Muscle of leg (tissue), 11 donors: ENCODE data around the gene IGSF8. TPM values are rescaled to one million over a fixed set of nuclear protein-coding genes. Genes with fewer than 3 reads are reported as not detected.

Source experiments
- DNase-seq: peaks from one replicate; pipeline ENCODE4 v3.0.0; 2013
- H3K27ac ChIP-seq: one replicate; pipeline ENCODE4 v1.5.1; 2013; ENCODE audit warnings: mild to moderate bottlenecking, low read length, control low read depth
- H3K27me3 ChIP-seq: one replicate; pipeline ENCODE4 v1.6.1; 2013; ENCODE audit warnings: low read length; ENCODE audit not compliant: control insufficient read depth, insufficient read depth
- H3K36me3 ChIP-seq: one replicate; pipeline ENCODE4 v1.6.1; 2013; ENCODE audit warnings: low read length; ENCODE audit not compliant: control insufficient read depth, insufficient read depth
- H3K4me1 ChIP-seq: one replicate; pipeline ENCODE4 v1.6.1; 2013; ENCODE audit warnings: low read length; ENCODE audit not compliant: control insufficient read depth, insufficient read depth
- H3K4me3 ChIP-seq: one replicate; pipeline ENCODE4 v1.5.1; 2013; ENCODE audit warnings: low read length, control low read depth
- H3K9me3 ChIP-seq: replicated peaks from 2 replicates; pipeline ENCODE4 v1.6.1; 2013; ENCODE audit warnings: low read depth, low read length; ENCODE audit not compliant: control insufficient read depth
- WGBS: methylation state at CpG from one replicate; pipeline ENCODE4 v1.1.5; 2013; ENCODE audit warnings: missing lambda C conversion rate; ENCODE audit not compliant: insufficient coverage; 5-methylcytosine and 5-hydroxymethylcytosine counted together
- polyA plus RNA-seq, 8 donors: library from polyadenylated mRNA; unstranded; fragments of 120-200 nt; gene quantifications; one replicate each; pipeline versions ENCODE4 v1.2.1 to v1.2.3, GENCODE V29; 2013; ENCODE audit warnings: inconsistent platforms in 1 of 8, low replicate concordance in 1 of 8; ENCODE audit not compliant: insufficient read length in 8 of 8, insufficient read depth in 1 of 8
- total RNA-seq: library from RNA; stranded (reverse); fragments of 120-200 nt; gene quantifications from one replicate; pipeline ENCODE4 v1.2.4, GENCODE V29; 2013

The IGSF8 gene
- total and polyA plus RNA-seq, 9 donors = 15.4 to 26.2 (median 21.1) TPM

- Histone ChIP-seq H3K36me3 (no peaks in the 10 kb centered on the region), H3K27me3 (peaks cover 27% of the 10 kb centered on the region), H3K4me1 (peaks cover 17% of the 10 kb centered on the region), H3K4me3 (peak overlapping the region; percentile 65), H3K9me3 (no peaks in the 10 kb centered on the region), H3K27ac (no peak overlapping the region)
- WGBS = under 1% methylated on average over 36 of the region's 46 CpGs
- peak; percentile 89 for DNase-seq
These were observed 27.9 kb downstream of the IGSF8 start for GRCh38 chr1:160070243-160071163.

- H3K4me1 ChIP-seq = peaks cover 17% of the 10 kb centered on the region
These were observed 28.8 kb downstream of the IGSF8 start, which contains the start of gene KCNJ10 for GRCh38 chr1:160069460-160070231. Gene KCNJ10 (minus strand): TSS chr1:160070160. CDS start chr1:160042532, 27,628 bp downstream.

GRCh38 chr1:160068225-160068624, 30.2 kb downstream of the IGSF8 start:
- DNase-seq = no peak
- Histone ChIP-seq H3K27me3 (peaks cover 27% of the 10 kb centered on the region), H3K4me1 (peaks cover 17% of the 10 kb centered on the region), H3K4me3 (no peak overlapping the region), H3K36me3 (no peaks in the 10 kb centered on the region), H3K27ac (no peak overlapping the region), H3K9me3 (no peaks in the 10 kb centered on the region)
- WGBS = 43% methylated on average over 2 of the region's 5 CpGs

More at GRCh38 chr1:160069460-160070231, 28.8 kb downstream of the IGSF8 start, which contains the start of gene KCNJ10:
- no peak for DNase-seq
- H3K27me3 ChIP-seq = peaks cover 27% of the 10 kb centered on the region
- H3K27ac ChIP-seq = no peak within 1 kb of the TSS
- WGBS = 9% methylated on average over 32 of the region's 32 CpGs
- H3K9me3 ChIP-seq = no peaks in the 10 kb centered on the region
- no peaks in the 10 kb centered on the region for H3K36me3 ChIP-seq
- peak within 1 kb of the TSS; percentile 65 for H3K4me3 ChIP-seq

- H3K27ac ChIP-seq = no peak overlapping the region
- peak; percentile 52 for DNase-seq
- H3K27me3 ChIP-seq = peaks cover 32% of the 10 kb centered on the region
- H3K4me1 ChIP-seq = peaks cover 18% of the 10 kb centered on the region
- H3K36me3 ChIP-seq = no peaks in the 10 kb centered on the region
- no peak overlapping the region for H3K4me3 ChIP-seq
- 86% methylated on average over 1 of the region's 6 CpGs for WGBS
- H3K9me3 ChIP-seq = no peaks in the 10 kb centered on the region
These were observed 31.3 kb downstream of the IGSF8 start for GRCh38 chr1:160066829-160067745.

GRCh38 chr1:160064746-160065145, 33.7 kb downstream of the IGSF8 start:
- no peak overlapping the region for H3K4me3 ChIP-seq
- WGBS = no CpG with 5 or more reads among the region's 3 CpGs
- no peaks in the 10 kb centered on the region for H3K9me3 ChIP-seq
- H3K4me1 ChIP-seq = peaks cover 12% of the 10 kb centered on the region
- DNase-seq = no peak
- peaks cover 21% of the 10 kb centered on the region for H3K27me3 ChIP-seq
- H3K36me3 ChIP-seq = no peaks in the 10 kb centered on the region
- H3K27ac ChIP-seq = no peak overlapping the region

GRCh38 chr1:160064164-160064563, 34.3 kb downstream of the IGSF8 start:
- no peak for DNase-seq
- no CpG with 5 or more reads among the region's 3 CpGs for WGBS
- H3K4me3 ChIP-seq = no peak overlapping the region

GRCh38 chr1:160063176-160063575, 35.2 kb downstream of the IGSF8 start:
- no peak overlapping the region for H3K4me3 ChIP-seq
- no peak overlapping the region for H3K27ac ChIP-seq
- 83% methylated on average over 3 of the region's 5 CpGs for WGBS
- H3K27me3 ChIP-seq = peaks cover 12% of the 10 kb centered on the region
- peaks cover 10% of the 10 kb centered on the region for H3K4me1 ChIP-seq
- H3K36me3 ChIP-seq = no peaks in the 10 kb centered on the region
- DNase-seq = no peak
- H3K9me3 ChIP-seq = no peaks in the 10 kb centered on the region

More at GRCh38 chr1:160064164-160064563, 34.3 kb downstream of the IGSF8 start:
- Histone ChIP-seq H3K36me3 (no peaks in the 10 kb centered on the region), H3K9me3 (no peaks in the 10 kb centered on the region), H3K27ac (no peak overlapping the region), H3K4me1 (peaks cover 10% of the 10 kb centered on the region), H3K27me3 (peaks cover 16% of the 10 kb centered on the region)

GRCh38 chr1:160062230-160062532, 36.2 kb downstream of the IGSF8 start:
- Histone ChIP-seq H3K9me3 (no peaks in the 10 kb centered on the region), H3K36me3 (no peaks in the 10 kb centered on the region), H3K27me3 (peaks cover 13% of the 10 kb centered on the region), H3K4me1 (peaks cover 6% of the 10 kb centered on the region), H3K27ac (no peak overlapping the region), H3K4me3 (no peak overlapping the region)
- DNase-seq = no peak
- 40% methylated on average over 1 of the region's 6 CpGs for WGBS

- DNase-seq = no peak
- H3K4me1 ChIP-seq = peaks cover 3% of the 10 kb centered on the region
- no peaks in the 10 kb centered on the region for H3K36me3 ChIP-seq
- H3K27me3 ChIP-seq = peaks cover 12% of the 10 kb centered on the region
- H3K27ac ChIP-seq = no peak overlapping the region
- no peaks in the 10 kb centered on the region for H3K9me3 ChIP-seq
- no peak overlapping the region for H3K4me3 ChIP-seq
- WGBS = 43% methylated on average over 10 of the region's 15 CpGs
These were observed 36.8 kb downstream of the IGSF8 start for GRCh38 chr1:160061369-160062229.
